HG03342 (cell line): Measurements from ENCODE around the gene AMN.
"Not testable (repeated sequence)": the region's sequence is repeated elsewhere in the genome, so short reads cannot be mapped to it uniquely, and the experiment has no call there.

ENCODE experiments used
- ATAC-seq: cut with Tn5 transposase; IDR thresholded peaks from one replicate; pipeline ENCODE4 v1.9.1; 2021; ENCODE audit warnings: mild to moderate bottlenecking, moderate library complexity; ENCODE audit not compliant: unreplicated experiment

AMN gene

GRCh38 chr14:102922490-102923200 is at the start of gene AMN:
TSS of gene AMN (plus strand) at chr14:102922663. CDS start at chr14:102922689, 26 bp downstream.
- ATAC-seq: no peak

DNA sequence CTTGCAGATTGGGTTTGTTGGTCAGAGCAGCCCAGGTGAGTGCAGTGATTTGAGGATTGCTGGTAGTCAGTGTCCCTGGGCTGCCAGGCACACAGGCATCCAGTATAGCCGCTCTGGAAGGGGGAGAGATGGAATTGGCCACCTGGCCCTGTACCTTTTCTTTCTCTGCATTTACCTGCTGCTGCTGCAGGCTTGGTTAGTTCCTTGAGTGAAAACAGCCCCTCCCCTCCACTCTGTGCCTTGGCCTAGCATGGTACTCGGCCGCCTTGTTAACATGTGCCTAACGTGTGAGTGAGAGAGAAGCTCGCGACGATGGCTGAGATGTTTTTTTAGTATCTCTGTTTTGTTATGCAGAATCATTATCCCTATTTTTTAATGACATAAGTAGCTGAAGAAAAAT is 49.3 kb upstream of the AMN start:
- ATAC-seq: no peak

GRCh38 chr14:102873546-102874061 is 48.9 kb upstream of the AMN start:
- ATAC-seq: no peak

GRCh38 chr14:102875652-102876051 is 46.8 kb upstream of the AMN start:
- ATAC-seq: no peak

DNA sequence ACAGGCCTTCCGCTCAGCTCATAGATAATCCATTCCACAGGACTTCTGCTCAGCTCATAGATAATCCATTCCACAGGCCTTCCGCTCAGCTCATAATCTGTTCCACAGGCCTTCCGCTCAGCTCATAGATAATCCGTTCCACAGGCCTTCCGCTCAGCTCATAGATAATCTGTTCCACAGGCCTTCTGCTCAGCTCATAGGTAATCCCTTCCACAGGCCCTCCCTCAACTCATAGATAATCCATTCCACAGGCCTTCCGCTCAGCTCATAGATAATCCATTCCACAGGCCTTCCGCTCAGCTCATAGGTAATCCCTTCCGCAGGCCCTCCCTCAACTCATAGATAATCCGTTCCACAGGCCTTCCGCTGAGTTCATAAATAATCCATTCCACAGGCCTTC is 45.0 kb upstream of the AMN start:
- ATAC-seq: not testable (repeated sequence)

DNA sequence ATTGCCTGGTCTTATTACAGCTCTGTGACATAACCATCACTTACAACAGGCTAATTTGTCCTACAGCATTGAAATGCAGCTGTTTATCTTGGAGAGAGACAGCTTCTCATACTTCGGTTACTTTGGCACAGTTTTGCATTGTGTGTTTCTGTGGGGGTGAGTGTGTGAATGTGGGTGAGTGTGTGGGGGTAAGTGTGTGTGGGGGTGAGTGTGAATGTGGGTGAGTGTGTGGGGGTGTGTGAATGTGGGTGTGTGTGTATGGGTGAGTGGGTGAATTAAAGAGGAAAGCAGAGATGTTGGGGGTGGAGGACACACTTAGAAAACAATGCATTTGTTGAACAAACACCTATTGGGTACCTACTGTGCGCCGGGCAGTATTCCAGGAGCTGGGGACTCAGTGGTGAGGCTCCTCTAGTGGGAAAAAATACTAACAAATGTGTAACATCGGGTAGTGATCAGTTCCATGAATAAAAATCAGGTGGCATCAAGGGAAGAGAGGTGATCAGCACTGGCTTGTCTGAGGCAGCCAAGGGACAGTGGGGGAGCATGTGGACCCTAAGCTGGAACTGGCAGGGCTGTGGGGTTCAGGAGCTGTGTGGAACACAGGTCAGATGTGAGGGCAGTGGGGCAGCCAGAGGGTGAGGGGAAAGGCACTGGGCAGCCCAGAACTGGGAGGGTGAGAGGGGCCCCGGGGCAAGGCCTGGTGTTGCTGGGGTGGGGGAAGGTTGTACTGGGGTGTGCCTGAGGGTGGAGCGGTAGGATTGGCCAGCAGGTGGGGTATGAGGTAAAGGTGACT is 44.1 kb upstream of the AMN start:
- no peak for ATAC-seq

DNA sequence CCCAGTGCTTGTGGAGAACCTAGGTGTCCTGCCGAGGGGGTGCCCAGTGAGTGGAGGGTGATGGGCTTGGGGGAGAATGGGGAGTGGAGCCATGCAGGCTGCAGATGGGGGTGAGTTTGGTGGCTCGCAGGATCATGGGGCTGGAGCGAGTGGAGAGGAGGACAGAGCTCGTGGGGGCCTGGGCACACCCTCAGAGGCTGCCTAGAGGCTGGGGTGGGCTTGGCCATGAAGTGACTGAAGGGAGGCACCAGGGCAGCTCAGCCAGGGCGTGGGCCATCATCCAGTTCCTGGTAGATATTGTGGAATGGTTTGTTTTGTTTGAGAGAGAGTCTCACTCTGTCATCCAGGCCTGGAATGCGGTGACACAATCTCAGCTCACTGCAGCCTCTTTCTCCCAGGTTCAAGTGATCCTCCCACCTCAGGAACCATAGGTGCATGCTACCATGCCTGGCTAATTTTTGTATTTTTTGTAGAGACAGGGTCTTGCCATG is 43.4 kb upstream of the AMN start:
- no peak for ATAC-seq

GRCh38 chr14:102882226-102882906 is 40.1 kb upstream of the AMN start:
- ATAC-seq: no peak

- no peak for ATAC-seq
Measured at GRCh38 chr14:102883089-102883541, 39.3 kb upstream of the AMN start.

DNA sequence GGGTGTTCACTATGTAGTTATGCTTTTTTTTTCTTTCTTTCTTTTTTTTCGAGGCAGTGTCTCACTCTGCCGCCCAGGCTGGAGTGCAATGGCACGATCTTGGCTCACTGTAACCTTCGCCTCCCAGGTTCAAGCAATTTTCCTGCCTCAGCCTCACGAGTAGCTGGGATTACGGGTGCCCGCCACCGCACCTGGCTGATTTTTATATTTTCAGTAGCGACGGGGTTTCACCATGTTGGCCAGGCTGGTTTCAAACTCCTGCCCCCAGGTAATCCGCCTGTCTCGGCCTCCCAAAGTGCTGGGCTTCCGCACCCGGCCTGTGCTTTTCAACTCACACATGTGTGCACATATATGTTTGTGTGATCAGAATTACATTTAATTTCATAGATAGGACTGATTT is 38.9 kb upstream of the AMN start:
- no peak for ATAC-seq

GRCh38 chr14:102885737-102886447 is 36.6 kb upstream of the AMN start:
- no peak for ATAC-seq

DNA sequence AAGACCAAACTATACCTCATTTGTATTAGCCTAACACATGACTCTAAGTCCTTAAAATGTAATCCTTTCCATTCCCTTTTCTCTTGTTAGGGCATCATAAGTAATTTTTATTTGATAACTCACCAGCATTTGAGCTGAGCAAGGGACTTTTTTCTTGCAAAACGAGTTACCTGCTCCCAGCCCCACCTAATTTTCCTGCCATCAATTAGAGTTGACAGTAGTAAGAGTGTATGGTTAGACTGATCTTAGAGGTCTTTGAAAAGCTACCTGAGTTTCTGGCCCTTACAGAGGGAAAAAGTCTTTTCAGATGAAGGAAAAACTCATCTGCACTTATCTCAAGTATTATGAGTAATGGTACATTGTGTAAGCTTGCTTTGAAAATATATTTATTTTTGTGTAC is 33.7 kb upstream of the AMN start:
- ATAC-seq: no peak

- ATAC-seq: no peak
Measured at GRCh38 chr14:102889615-102890014, 32.8 kb upstream of the AMN start.

GRCh38 chr14:102891111-102891510 is 31.4 kb upstream of the AMN start:
- no peak for ATAC-seq

DNA sequence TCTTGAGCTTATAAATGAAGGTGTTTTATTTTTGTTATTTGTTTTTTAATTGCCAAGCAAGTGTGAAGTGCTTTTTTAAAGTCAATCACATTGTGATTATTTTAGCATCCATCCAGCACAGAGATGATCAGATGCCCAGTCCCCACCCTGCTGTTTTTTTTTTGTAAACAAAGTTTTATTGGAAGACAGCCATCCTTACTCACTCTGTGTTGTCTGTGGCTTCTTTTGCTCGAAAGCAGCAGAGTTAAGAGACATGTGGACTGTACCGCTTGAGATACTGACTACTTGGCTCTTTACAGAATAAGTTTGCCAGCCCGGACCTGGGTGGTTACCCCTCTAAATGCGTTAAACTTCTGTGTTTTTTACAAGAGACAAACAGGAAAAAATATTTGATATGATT is 30.9 kb upstream of the AMN start:
- ATAC-seq: no peak

- no peak for ATAC-seq
Measured at GRCh38 chr14:102892651-102893050, 29.8 kb upstream of the AMN start.

DNA sequence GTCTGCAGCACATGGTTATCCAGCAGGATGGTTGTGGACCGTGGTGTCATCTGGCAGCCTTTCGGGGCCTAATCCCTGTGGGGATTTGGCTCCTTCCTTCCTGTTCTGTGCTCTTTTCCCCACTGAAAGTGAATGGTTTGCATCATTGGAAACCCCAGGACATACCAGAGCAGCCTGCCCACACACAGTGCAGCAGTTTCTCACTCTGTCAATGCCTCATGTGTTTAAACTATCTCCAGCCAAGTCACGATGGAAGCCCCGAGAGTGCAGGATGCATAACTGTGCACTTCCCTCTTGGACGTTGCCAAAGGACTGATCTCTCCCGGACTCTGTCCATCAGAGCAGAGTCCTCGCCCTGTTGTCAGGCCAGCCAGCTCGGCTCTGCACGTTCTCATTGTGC is 29.0 kb upstream of the AMN start:
- no peak for ATAC-seq

GRCh38 chr14:102896735-102897134 is 25.7 kb upstream of the AMN start:
- ATAC-seq: not testable (repeated sequence)

DNA sequence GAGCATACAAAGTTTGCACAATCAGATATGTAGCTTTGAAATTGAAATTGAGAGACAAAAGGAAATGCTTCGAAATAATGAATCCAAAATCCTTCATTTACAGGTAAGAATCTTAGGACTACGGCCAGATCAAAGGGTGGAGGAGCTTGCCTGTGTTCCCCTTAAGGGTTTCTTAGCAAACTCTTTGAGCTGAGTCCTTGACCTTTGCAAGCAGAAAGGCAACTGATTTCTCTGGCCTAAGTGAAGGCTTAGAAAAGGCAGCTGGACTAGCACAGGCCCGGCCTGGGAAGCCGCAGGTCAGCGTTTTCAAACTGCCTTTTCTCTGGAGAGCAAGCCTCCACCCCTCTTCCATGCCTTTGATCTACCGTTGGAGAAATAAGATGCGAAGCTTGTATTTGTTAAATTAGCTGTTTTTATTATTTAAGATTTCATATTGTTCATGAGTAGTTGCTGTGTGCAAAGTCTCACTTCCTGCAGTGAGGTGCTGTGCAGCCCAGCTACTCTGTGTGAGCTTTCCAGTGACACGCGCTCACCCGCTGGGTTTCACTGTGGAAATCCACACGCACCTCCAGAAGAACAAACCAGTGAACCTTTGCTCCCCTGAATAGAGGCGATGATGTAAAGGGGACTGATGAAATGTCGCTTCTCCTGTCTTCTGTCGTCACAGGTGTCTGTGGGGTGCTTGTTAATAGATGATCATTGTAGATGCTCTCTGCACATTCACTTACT is 25.0 kb upstream of the AMN start:
- no peak for ATAC-seq

- ATAC-seq: no peak
Measured at GRCh38 chr14:102898298-102898697, 24.2 kb upstream of the AMN start.
